Astrocyte (in vitro differentiated cells and primary cell): Measurements from ENCODE around the gene PLXNB1.

ENCODE experiments used
- CTCF ChIP-seq: IDR thresholded peaks from 2 replicates; pipeline ENCODE4 v1.5.1; 2011; ENCODE audit warnings: low read depth, mild to moderate bottlenecking, inconsistent platforms, low read length, moderate library complexity; ENCODE audit not compliant: insufficient read depth
- EZH2 ChIP-seq: IDR thresholded peaks from 2 replicates; pipeline ENCODE4 v1.6.1; 2012; ENCODE audit warnings: mild to moderate bottlenecking, low read length, inconsistent platforms; ENCODE audit not compliant: insufficient read depth

GRCh38 chr3:48472923-48473616 is 43.2 kb upstream of the PLXNB1 start:
- TF ChIP-seq EZH2 = no peak
- TF ChIP-seq CTCF = peak; percentile 15
